IMR-90 (cell line): Measurements from ENCODE around the gene FAM53B. TPM values are rescaled to one million over a fixed set of nuclear protein-coding genes. Genes with fewer than 3 reads are reported as not detected.

Source experiments
- ATAC-seq: fragments of 200-7000 bp; cut with Tn5 transposase; 2 replicates; pipeline ENCODE4 v1.9.1; 2020; ENCODE audit warnings: low read depth, mild to moderate bottlenecking, moderate library complexity
- BruUV-seq: library from RNA; stranded (reverse); fragments of 400-500 nt; replicated peaks from 2 replicates; lab custom pipeline; 2021; lab: Mats Ljungman, UMichigan
- CTCF ChIA-PET: fragments of 300-600 bp; formaldehyde crosslinking; extraction: SDS; loops from one replicate; lab custom pipeline; 2021; ENCODE audit warnings: antibody characterized with exemption; lab: Yijun Ruan, JAX
- POLR2A ChIA-PET: fragments of 300-600 bp; sonication (Branson Sonifier 250); formaldehyde crosslinking; loops from one replicate; lab custom pipeline; 2022; ENCODE audit warnings: antibody characterized with exemption; ENCODE audit not compliant: unreplicated experiment; lab: Charles Lee
- DNase-seq: peaks from one replicate; pipeline ENCODE4 v3.0.0; 2013
- H2AFZ ChIP-seq: replicated peaks from 2 replicates; pipeline ENCODE3; 2013; ENCODE audit warnings: low read length, mild to moderate bottlenecking; ENCODE audit not compliant: poor library complexity
- H2AK5ac ChIP-seq: 2 replicates; pipeline ENCODE4 v1.6.1; 2013; ENCODE audit warnings: low read depth, low read length, inconsistent platforms
- H2AK9ac ChIP-seq: replicated peaks from 2 replicates; pipeline ENCODE3; 2013; ENCODE audit warnings: mild to moderate bottlenecking, low read depth, low read length, moderate library complexity; ENCODE audit not compliant: poor library complexity
- H2BK120ac ChIP-seq: 2 replicates; pipeline ENCODE4 v1.6.1; 2013; ENCODE audit warnings: low read depth, low read length, inconsistent platforms
- H2BK15ac ChIP-seq: 3 replicates; pipeline ENCODE4 v1.6.1; 2013; ENCODE audit warnings: low read depth, low read length, inconsistent platforms
- H2BK20ac ChIP-seq: 2 replicates; pipeline ENCODE4 v1.6.1; 2013; ENCODE audit warnings: low read depth, mild to moderate bottlenecking, inconsistent platforms, low read length, moderate library complexity
- H2BK5ac ChIP-seq: 2 replicates; pipeline ENCODE4 v1.6.1; 2013; ENCODE audit warnings: mild to moderate bottlenecking, low read depth, low read length, inconsistent platforms; ENCODE audit not compliant: poor library complexity, severe bottlenecking
- H3K14ac ChIP-seq: replicated peaks from 2 replicates; pipeline ENCODE4 v1.6.1; 2013; ENCODE audit warnings: low read depth, low read length, inconsistent platforms
- H3K18ac ChIP-seq: 2 replicates; pipeline ENCODE4 v1.6.1; 2013; ENCODE audit warnings: low read depth, low read length, control low read depth
- H3K23ac ChIP-seq: 2 replicates; pipeline ENCODE4 v1.6.1; 2013; ENCODE audit warnings: low read depth, low read length, inconsistent platforms
- H3K27ac ChIP-seq: 2 replicates; pipeline ENCODE4 v1.5.1; 2013; ENCODE audit warnings: mild to moderate bottlenecking, control low read depth, low read length; ENCODE audit not compliant: insufficient read depth
- H3K27me3 ChIP-seq: 2 replicates; pipeline ENCODE4 v1.6.1; 2013; ENCODE audit warnings: low read length; ENCODE audit not compliant: control insufficient read depth, insufficient read depth
- H3K36me3 ChIP-seq: 2 replicates; pipeline ENCODE4 v1.6.1; 2013; ENCODE audit warnings: low read length, mixed read lengths; ENCODE audit not compliant: control insufficient read depth, insufficient read depth
- H3K4ac ChIP-seq: 2 replicates; pipeline ENCODE4 v1.6.1; 2013; ENCODE audit warnings: low read depth, low read length, inconsistent platforms
- H3K4me1 ChIP-seq: 2 replicates; pipeline ENCODE4 v1.6.1; 2013; ENCODE audit warnings: low read length, mixed read lengths; ENCODE audit not compliant: control insufficient read depth, insufficient read depth
- H3K4me2 ChIP-seq: 2 replicates; pipeline ENCODE4 v1.6.1; 2013; ENCODE audit warnings: low read depth, mild to moderate bottlenecking, control low read depth, low read length, moderate library complexity
- H3K4me3 ChIP-seq: 2 replicates; pipeline ENCODE4 v1.5.1; 2013; ENCODE audit warnings: low read depth, mild to moderate bottlenecking, control low read depth, low read length, moderate library complexity; ENCODE audit not compliant: insufficient read depth
- H3K56ac ChIP-seq: 2 replicates; pipeline ENCODE4 v1.6.1; 2013; ENCODE audit warnings: low read length, inconsistent platforms; ENCODE audit not compliant: insufficient read depth; ENCODE audit errors: extremely low read depth
- H3K79me1 ChIP-seq, 2 experiments: 2 replicates each; pipeline ENCODE4 v1.6.1; 2013; ENCODE audit warnings: low read length in 2 of 2, inconsistent platforms in 1 of 2, low read depth in 1 of 2
- H3K9ac ChIP-seq: 2 replicates; pipeline ENCODE4 v1.6.1; 2013; ENCODE audit warnings: low read depth, low read length, control low read depth
- H3K9me1 ChIP-seq: 2 replicates; pipeline ENCODE4 v1.6.1; 2013; ENCODE audit warnings: low read length, inconsistent platforms; ENCODE audit not compliant: insufficient read depth
- H3K9me3 ChIP-seq: 2 replicates; pipeline ENCODE4 v1.6.1; 2013; ENCODE audit warnings: low read length; ENCODE audit not compliant: control insufficient read depth, insufficient read depth
- H4K20me1 ChIP-seq: 2 replicates; pipeline ENCODE4 v1.6.1; 2013; ENCODE audit warnings: low read length, inconsistent platforms; ENCODE audit not compliant: insufficient read depth
- H4K5ac ChIP-seq: 2 replicates; pipeline ENCODE4 v1.6.1; 2013; ENCODE audit warnings: mild to moderate bottlenecking, low read depth, low read length, control low read depth
- H4K8ac ChIP-seq, 2 experiments: 2 replicates each; pipeline ENCODE4 v1.6.1; 2013; ENCODE audit warnings: low read depth in 2 of 2, low read length in 2 of 2, control low read depth in 1 of 2, inconsistent platforms in 1 of 2
- H4K91ac ChIP-seq: 2 replicates; pipeline ENCODE4 v1.6.1; 2013; ENCODE audit warnings: low read depth, low read length, inconsistent platforms; ENCODE audit not compliant: insufficient read depth
- BHLHE40 ChIP-seq: fragments of 150-350 bp; IDR thresholded peaks from 2 replicates; pipeline ENCODE4 v1.6.1; 2016; ENCODE audit warnings: mild to moderate bottlenecking, low read depth, low read length
- MXI1 ChIP-seq: IDR thresholded peaks from 2 replicates; pipeline ENCODE4 v1.6.1; 2012; ENCODE audit warnings: low read depth, mild to moderate bottlenecking, low read length, moderate library complexity, borderline replicate concordance
- RAD21 ChIP-seq: IDR thresholded peaks from 2 replicates; pipeline ENCODE4 v1.6.1; 2012; ENCODE audit warnings: low read length, improper control_type of control experiment
- RFX5 ChIP-seq: IDR thresholded peaks from 2 replicates; pipeline ENCODE4 v1.8.0; 2012; ENCODE audit warnings: low read depth, mild to moderate bottlenecking, low read length, moderate library complexity
- WGBS, 2 experiments: methylation state at CpG; one replicate each; pipeline versions ENCODE4 v1.1.5 to v1.1.7; 2013; ENCODE audit warnings: missing lambda C conversion rate in 2 of 2; ENCODE audit not compliant: insufficient read length in 1 of 2; ENCODE audit errors: extremely low coverage in 2 of 2; 5-methylcytosine and 5-hydroxymethylcytosine counted together
- dilution Hi-C: fragments of 300-500 bp; cut with HindIII; formaldehyde crosslinking; loops from one replicate; pipeline ENCODE4 v1.14.3; 2018; ENCODE audit warnings: low sequenced_read_pairs; ENCODE audit not compliant: unreplicated experiment
- in situ Hi-C: fragments of 300-500 bp; cut with MboI; formaldehyde crosslinking; loops from 3 replicates; pipeline ENCODE4 v1.14.3; 2019; ENCODE audit warnings: low sequenced_read_pairs, inconsistent platforms, mixed read lengths
- intact Hi-C: fragments of 100-400 bp; cut with micrococcal nuclease; formaldehyde crosslinking; loops from 2 replicates; pipeline ENCODE4 v1.10.0; 2022
- polyA plus RNA-seq, 3 experiments: library from polyadenylated mRNA; depleted of rRNA; stranded (reverse); fragments of >200 nt; gene quantifications; 2 replicates each; pipeline ENCODE4 v1.2.3, GENCODE V29; 2012; ENCODE audit warnings: low replicate concordance in 1 of 3
- total RNA-seq: library from RNA; depleted of rRNA; stranded (reverse); fragments of >200 nt; gene quantifications from 2 replicates; pipeline ENCODE4 v1.2.3, GENCODE V29; 2012

The FAM53B gene
- total and polyA plus RNA-seq, 2 of the 4 experiments (the other 2 are of a cell fraction): 3.8 to 5.7 TPM

DNA sequence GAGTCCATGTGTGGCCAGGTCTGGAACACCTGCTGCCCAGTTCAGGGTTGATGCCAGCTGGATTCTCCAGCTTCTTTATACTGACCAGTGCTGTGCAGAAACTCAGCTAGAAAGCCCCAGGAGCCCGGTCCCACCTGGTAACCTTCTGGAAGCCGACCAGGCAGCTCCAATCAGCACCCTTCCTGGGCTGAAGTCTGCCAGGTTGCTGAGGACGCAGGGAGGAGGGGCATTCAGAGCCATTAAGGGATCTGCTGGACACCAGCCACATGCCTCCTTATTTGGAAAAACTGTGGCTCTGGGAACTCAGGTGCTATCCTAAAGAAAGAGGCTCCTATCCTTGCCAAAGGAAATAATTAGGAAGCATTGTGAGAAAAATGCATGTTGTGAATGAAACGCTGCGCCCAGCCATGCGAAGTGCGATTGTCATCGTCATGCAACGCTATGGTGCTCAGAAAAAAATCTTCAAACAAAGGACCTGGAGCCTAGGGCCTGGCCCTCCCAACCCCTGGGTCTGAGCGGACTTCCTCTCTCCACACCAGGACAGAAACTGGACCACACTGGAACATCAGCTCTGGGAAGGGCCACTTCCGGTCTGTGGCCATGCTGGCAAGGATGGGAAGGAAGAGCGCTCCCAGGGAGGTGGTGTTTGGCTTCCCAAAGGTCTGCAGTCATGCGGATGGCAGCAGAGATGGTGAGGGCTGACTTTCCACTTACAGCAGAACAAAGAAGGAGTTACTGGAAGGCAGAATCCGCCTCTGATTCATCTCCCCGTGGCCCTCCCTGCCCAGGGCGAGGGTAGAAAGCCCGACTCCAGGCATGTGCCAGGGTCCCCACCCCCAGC lies 90.1 kb downstream of the FAM53B start:
- H2BK120ac ChIP-seq: no peak overlapping the region
- no peak overlapping the region for H4K8ac ChIP-seq
- peaks cover 15% of the 10 kb centered on the region for H3K9me1 ChIP-seq
- DNase-seq (no peak), ATAC-seq (no peak)
- intact Hi-C loops (no loop called here), dilution Hi-C loops (no loop called here), in situ Hi-C loops (no loop called here)
- no peak overlapping the region for H2BK5ac ChIP-seq
- no peaks in the 10 kb centered on the region for H3K27me3 ChIP-seq
- H3K14ac ChIP-seq: no peak overlapping the region
- no peak overlapping the region for H3K23ac ChIP-seq
- H3K4me3 ChIP-seq: no peak overlapping the region
- H3K4me1 ChIP-seq: peaks cover 7% of the 10 kb centered on the region
- no peak overlapping the region for H3K9ac ChIP-seq
- H3K36me3 ChIP-seq: no peaks in the 10 kb centered on the region
- H3K27ac ChIP-seq: no peak overlapping the region
- no peak overlapping the region for H2BK15ac ChIP-seq
- H3K79me1 ChIP-seq: peaks cover 3 to 9% of the 10 kb centered on the region in 2 experiments; a peak in 2 of 4 replicates
- CTCF ChIA-PET: no interaction called here
- H2AK5ac ChIP-seq: no peak overlapping the region
- no peak overlapping the region for H3K4ac ChIP-seq
- no peak overlapping the region for H2BK20ac ChIP-seq
- H3K4me2 ChIP-seq: no peak overlapping the region
- POLR2A ChIA-PET: no interaction called here
- H4K20me1 ChIP-seq: peaks cover 8% of the 10 kb centered on the region
- TF ChIP-seq RAD21 (no peak), BHLHE40 (no peak), MXI1 (no peak), RFX5 (no peak)
- no peak overlapping the region for H2AFZ ChIP-seq
- no peak overlapping the region for H4K91ac ChIP-seq
- no peak overlapping the region for H3K18ac ChIP-seq
- H3K56ac ChIP-seq: no peak overlapping the region
- 90% methylated on average over 3 of the region's 17 CpGs; no CpG with 5 or more reads in 1 of the 2 experiments for WGBS, 2 experiments
- no peak overlapping the region for H2AK9ac ChIP-seq
- H3K9me3 ChIP-seq: no peaks in the 10 kb centered on the region
- H4K5ac ChIP-seq: no peak overlapping the region
- no TSS peak for BruUV-seq
